Right atrium auricular region (tissue), 2 donors: ENCODE data around the gene IFNG. TPM values are rescaled to one million over a fixed set of nuclear protein-coding genes. Genes with fewer than 3 reads are reported as not detected.

ENCODE experiments used
- total RNA-seq, 2 donors: library from RNA; depleted of rRNA; stranded (reverse); fragments of >200 nt; gene quantifications; one replicate each; pipeline ENCODE4 v1.1.0, GENCODE V29; 2016

IFNG gene
- total RNA-seq, 2 donors from 2014 or later, result not detected

Other genes starting within 250 kb of the IFNG start
- gene IFNG-AS1, start 170.3 kb downstream of the IFNG start, total RNA-seq, result 1 to 10 TPM in 1 of 2 donors, not detected in 1; 2.7 TPM
- not detected for gene IL26, start 66.1 kb upstream of the IFNG start, total RNA-seq
- not detected for gene IL22, start 93.9 kb upstream of the IFNG start, total RNA-seq
- 10 to 100 TPM in 1 of 2 donors, 1 to 10 TPM in 1; 8.3 to 12.8 TPM for gene MDM1, start 172.6 kb upstream of the IFNG start, total RNA-seq